Right atrium auricular region (tissue), 2 donors: Measurements from ENCODE around the gene DMBT1. TPM values are rescaled to one million over a fixed set of nuclear protein-coding genes. Genes with fewer than 3 reads are reported as not detected.
"Not testable (repeated sequence)": the region's sequence is repeated elsewhere in the genome, so short reads cannot be mapped to it uniquely, and the experiment has no call there.

Source experiments
- DNase-seq: peaks from one replicate; pipeline ENCODE4 v3.0.0-alpha.2; 2019; ENCODE audit warnings: low spot score
- H3K27ac ChIP-seq, 2 donors: fragments of 200-600 bp; sonication (generic); 1 replicate in 1 of 2; 2 replicates in 1 of 2; pipeline ENCODE4 v1.5.1; 2016 to 2019
- H3K27me3 ChIP-seq, 2 donors: fragments of 200-600 bp; sonication (generic); one replicate each; pipeline versions ENCODE4 v1.5.1 to v1.6.0; 2017 to 2019
- H3K36me3 ChIP-seq: fragments of 200-600 bp; sonication (generic); one replicate; pipeline ENCODE4 v1.5.1; 2016
- H3K4me1 ChIP-seq, 2 donors: fragments of 200-600 bp; sonication (generic); one replicate each; pipeline versions ENCODE4 v1.5.1 to v1.6.0; 2017 to 2019
- H3K4me3 ChIP-seq, 2 donors: fragments of 200-600 bp; sonication (generic); 1 replicate in 1 of 2; 2 replicates in 1 of 2; pipeline ENCODE4 v1.5.1; 2017 to 2019; ENCODE audit warnings: mild to moderate bottlenecking in 1 of 2, moderate library complexity in 1 of 2
- H3K9me3 ChIP-seq, 2 donors: fragments of 200-600 bp; sonication (generic); one replicate each; pipeline ENCODE4 v1.5.1; 2019
- CTCF ChIP-seq, 2 donors: fragments of 200-600 bp; sonication (generic); IDR thresholded peaks; one replicate each; pipeline ENCODE4 v1.5.1; 2019; ENCODE audit warnings: antibody characterized with exemption in 2 of 2
- total RNA-seq, 2 donors: library from RNA; depleted of rRNA; stranded (reverse); fragments of >200 nt; gene quantifications; one replicate each; pipeline ENCODE4 v1.1.0, GENCODE V29; 2016

Gene DMBT1
- total RNA-seq, 2 donors from 2014 or later = 0.08 TPM; not detected in 1

GRCh38 chr10:122617476-122618270, 57.1 kb downstream of the DMBT1 start:
- H3K36me3 ChIP-seq = no peaks in the 10 kb centered on the region
- no peak for DNase-seq
- no peak overlapping the region for H3K4me3 ChIP-seq
- no peaks in the 10 kb centered on the region for H3K4me1 ChIP-seq
- no peaks in the 10 kb centered on the region for H3K27me3 ChIP-seq
- H3K27ac ChIP-seq = no peak overlapping the region
- TF ChIP-seq CTCF (IDR thresholded peaks at IDR 0.05) = no peak
- H3K9me3 ChIP-seq = no peaks in the 10 kb centered on the region

- Histone ChIP-seq H3K4me1 (no peaks in the 10 kb centered on the region), H3K9me3 (no peaks in the 10 kb centered on the region), H3K27ac (no peak overlapping the region), H3K27me3 (no peaks in the 10 kb centered on the region), H3K4me3 (no peak overlapping the region), H3K36me3 (no peaks in the 10 kb centered on the region)
- DNase-seq = no peak
- TF ChIP-seq CTCF (IDR thresholded peaks at IDR 0.05) = no peak
These were observed 58.1 kb downstream of the DMBT1 start for GRCh38 chr10:122618461-122619165.

- H3K4me3 ChIP-seq, H3K4me1 ChIP-seq, H3K27me3 ChIP-seq, DNase-seq, H3K9me3 ChIP-seq, H3K36me3 ChIP-seq, H3K27ac ChIP-seq: not testable (repeated sequence)
These were observed 60.4 kb downstream of the DMBT1 start for GRCh38 chr10:122620961-122621360.

- no peaks in the 10 kb centered on the region for H3K9me3 ChIP-seq
- DNase-seq = no peak
- no peak for TF ChIP-seq CTCF (IDR thresholded peaks at IDR 0.05)
These were observed 64.0 kb downstream of the DMBT1 start for GRCh38 chr10:122624546-122624945.

GRCh38 chr10:122630526-122630925, 70.0 kb downstream of the DMBT1 start:
- TF ChIP-seq CTCF (IDR thresholded peaks at IDR 0.05) = no peak
- Histone ChIP-seq H3K36me3 (no peaks in the 10 kb centered on the region), H3K4me1 (peaks cover 0 to 13% of the 10 kb centered on the region in 2 donors), H3K9me3 (no peaks in the 10 kb centered on the region), H3K27ac (no peak overlapping the region), H3K27me3 (no peaks in the 10 kb centered on the region), H3K4me3 (no peak overlapping the region)
- DNase-seq = no peak

More at GRCh38 chr10:122624546-122624945, 64.0 kb downstream of the DMBT1 start:
- H3K4me3 ChIP-seq = no peak overlapping the region
- H3K27ac ChIP-seq = no peak overlapping the region
- no peaks in the 10 kb centered on the region for H3K36me3 ChIP-seq
- H3K27me3 ChIP-seq = no peaks in the 10 kb centered on the region
- H3K4me1 ChIP-seq = no peaks in the 10 kb centered on the region

GRCh38 chr10:122632031-122632430, 71.5 kb downstream of the DMBT1 start:
- no peak for TF ChIP-seq CTCF (IDR thresholded peaks at IDR 0.05)
- Histone ChIP-seq H3K9me3 (no peaks in the 10 kb centered on the region), H3K27ac (no peak overlapping the region), H3K27me3 (no peaks in the 10 kb centered on the region), H3K4me3 (no peak overlapping the region), H3K36me3 (no peaks in the 10 kb centered on the region), H3K4me1 (peaks cover 0 to 22% of the 10 kb centered on the region in 2 donors)
- no peak for DNase-seq
